A549 treated with AZD9567 at 1 μM for 4 hours (cell line): ENCODE data around the gene DHRS4. TPM values are rescaled to one million over a fixed set of nuclear protein-coding genes. Genes with fewer than 3 reads are reported as not detected.

Source experiments
- total RNA-seq: library from RNA; stranded (reverse); fragments of 200-300 nt; extraction: Qiagen RNA extraction; gene quantifications from 5 replicates; pipeline ENCODE4 v1.2.3, GENCODE V29; 2022; ENCODE audit not compliant: insufficient read depth

DHRS4 gene
- total RNA-seq: 43.0 to 65.3 TPM (median 47.9 TPM) in 5 replicates

DNA sequence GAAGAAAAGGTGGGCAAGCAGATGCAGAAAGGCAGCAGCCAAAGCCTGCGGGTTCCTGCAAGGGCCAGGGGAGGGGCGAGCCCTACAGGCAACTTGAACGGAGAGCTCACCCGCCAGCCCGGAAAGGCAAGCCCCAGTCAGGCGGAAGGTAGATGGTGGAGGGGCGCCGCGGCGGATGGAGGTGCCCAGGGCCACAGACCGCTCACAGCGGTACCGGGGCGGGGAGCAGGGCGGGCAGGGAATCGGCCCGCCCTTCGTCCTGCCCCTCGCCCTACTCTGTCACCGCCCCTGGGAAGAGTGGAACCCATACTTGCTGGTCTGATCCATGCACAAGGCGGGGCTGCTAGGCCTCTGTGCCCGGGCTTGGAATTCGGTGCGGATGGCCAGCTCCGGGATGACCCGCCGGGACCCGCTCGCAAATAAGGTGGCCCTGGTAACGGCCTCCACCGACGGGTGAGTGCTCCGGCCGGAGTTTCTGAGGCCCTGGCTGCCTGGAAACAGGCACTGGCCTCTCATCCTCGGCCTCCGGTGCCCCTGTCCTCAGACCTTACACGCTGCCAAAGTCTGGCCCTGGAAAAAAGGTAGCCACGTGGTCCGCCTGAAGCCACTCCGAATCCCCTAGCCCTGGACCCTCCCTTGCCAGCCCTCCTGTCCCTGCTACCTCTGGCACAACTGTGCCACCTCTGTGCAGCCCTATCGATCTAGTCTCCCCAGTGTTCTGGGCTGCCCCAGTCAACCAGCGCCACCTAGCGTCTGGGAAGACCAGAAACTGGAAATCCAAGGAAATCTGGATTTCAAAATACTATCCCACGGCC is at the start of gene DHRS4:
Gene DHRS4 (plus strand): TSS at position 307 of the 815 bp plus-strand sequence. CDS start 19 bp downstream, at position 326.

GRCh38 chr14:23988607-23989363 is 35.2 kb downstream of the DHRS4 start, which contains the start of gene DHRS4L2:
DHRS4L2 (plus strand) TSS chr14:23988929; CDS start chr14:23988948, 19 bp downstream.

Other genes with a start within 250 kb of the DHRS4 start
- gene DHRS4L2, start 35.2 kb downstream of the DHRS4 start, total RNA-seq: 22.9 to 34.9 TPM (median 30.9 TPM) in 5 replicates
- gene CARMIL3, start 98.2 kb downstream of the DHRS4 start, total RNA-seq: 0.47 to 0.84 TPM (median 0.64 TPM) in 4 of 5 replicates, not detected in the other
- gene CPNE6, start 117.8 kb downstream of the DHRS4 start, total RNA-seq: 0.03 to 0.11 TPM (median 0.05 TPM) in 3 of 5 replicates, not detected in the others
- gene PCK2, start 140.5 kb downstream of the DHRS4 start, total RNA-seq: 18.9 to 22.7 TPM (median 21.0 TPM) in 5 replicates
- gene DCAF11, start 161.0 kb downstream of the DHRS4 start, total RNA-seq: 19.7 to 29.9 TPM (median 20.1 TPM) in 5 replicates
- gene NRL, start 161.2 kb downstream of the DHRS4 start, total RNA-seq: 0.77 to 1.0 TPM (median 0.88 TPM) in 4 of 5 replicates, not detected in the other
- gene FITM1, start 176.9 kb downstream of the DHRS4 start, total RNA-seq: 0.09 to 0.11 TPM in 2 of 5 replicates, not detected in the others
- 157 to 178 TPM (median 167 TPM) in 5 replicates for gene PSME1, start 182.4 kb downstream of the DHRS4 start, total RNA-seq
- gene EMC9, start 187.8 kb downstream of the DHRS4 start, total RNA-seq: 47.3 to 67.1 TPM (median 62.0 TPM) in 5 replicates
- 132 to 193 TPM (median 160 TPM) in 5 replicates for gene PSME2, start 192.8 kb downstream of the DHRS4 start, total RNA-seq
- 27.3 to 37.8 TPM (median 34.3 TPM) in 5 replicates for gene RNF31, start 193.7 kb downstream of the DHRS4 start, total RNA-seq
- 9.1 to 15.9 TPM (median 13.6 TPM) in 5 replicates for gene IRF9, start 207.5 kb downstream of the DHRS4 start, total RNA-seq
- gene REC8, start 218.3 kb downstream of the DHRS4 start, total RNA-seq: 3.3 to 6.0 TPM (median 4.0 TPM) in 5 replicates
- 73.9 to 90.6 TPM (median 84.9 TPM) in 5 replicates for gene IPO4, start 235.0 kb downstream of the DHRS4 start, total RNA-seq
- 56.1 to 71.9 TPM (median 59.3 TPM) in 5 replicates for gene TM9SF1, start 241.7 kb downstream of the DHRS4 start, total RNA-seq